H1 (cell line): Measurements from ENCODE around the gene EPN3. TPM values are rescaled to one million over a fixed set of nuclear protein-coding genes. Genes with fewer than 3 reads are reported as not detected.

Experiments
- CTBP2 ChIP-seq: IDR thresholded peaks from 2 replicates; pipeline ENCODE4 v1.7.0; 2011; ENCODE audit warnings: borderline replicate concordance, mild to moderate bottlenecking, moderate library complexity, mixed read lengths, low read length; ENCODE audit not compliant: insufficient read depth, insufficient read length
- E2F6 ChIP-seq: IDR thresholded peaks from 2 replicates; pipeline ENCODE4 v1.6.1; 2012; ENCODE audit warnings: inconsistent platforms
- MAX ChIP-seq: IDR thresholded peaks from 2 replicates; pipeline ENCODE4 v1.6.1; 2012; ENCODE audit warnings: inconsistent platforms
- polyA plus RNA-seq, 7 experiments: library from polyadenylated mRNA; depleted of rRNA in 3 of 7; stranded (reverse) in 5 of 7; unstranded in 2 of 7; fragments of >200 nt in 5 of 7; fragments of 200-250 nt in 2 of 7; gene quantifications; 1 replicate in 5 of 7; 2 replicates in 1 of 7; 4 replicates in 1 of 7; pipeline versions ENCODE4 v1.2.1 to v1.2.3, GENCODE V29; 2011 to 2013; ENCODE audit warnings: missing spikeins in 2 of 7, mixed read lengths in 2 of 7
- total RNA-seq: library from RNA; stranded (reverse); fragmentation: NEBNext Ultra II Directional; extraction: Animal tissue kit (Norgen Biotek cat#: 25700); gene quantifications from 2 replicates; pipeline ENCODE4 v1.2.1, GENCODE V29; 2021

EPN3 gene
- total and polyA plus RNA-seq, 2 of the 8 experiments (the other 6 are each of a cell fraction or from before 2014, with no cell fraction given), result 6.7 to 7.9 TPM

- TF ChIP-seq CTBP2, result peak; percentile 13
- peak; percentile 92 for TF ChIP-seq MAX
- TF ChIP-seq E2F6, result peak; percentile 83
Measured at GRCh38 chr17:50559674-50560184, 27.2 kb downstream of the EPN3 start (continued).
